Pancreas (tissue), 10 donors: ENCODE results near the gene LSR. TPM values are rescaled to one million over a fixed set of nuclear protein-coding genes. Genes with fewer than 3 reads are reported as not detected.

Experiments
- ATAC-seq, 4 donors: fragments of 200-7000 bp; cut with Tn5 transposase; one replicate each; pipeline versions ENCODE4 v1.8.0 to v1.9.1; 2020; ENCODE audit warnings: mild to moderate bottlenecking in 4 of 4, moderate library complexity in 4 of 4
- DNase-seq, 6 donors: peaks; one replicate each; pipeline ENCODE4 v3.0.0-alpha.2; 2020
- FAIRE-seq: peaks from 2 replicates; lab custom pipeline; 2012; peaks lifted over from hg19 to GRCh38; lab: Jason Lieb, UNC
- H3K27ac ChIP-seq, 4 donors: fragments of 200-600 bp; sonication (generic); 1 replicate in 3 of 4; 2 replicates in 1 of 4; pipeline versions ENCODE4 v1.5.0 to v1.8.0; 2020
- H3K27me3 ChIP-seq, 4 donors: fragments of 200-600 bp; one replicate each; pipeline ENCODE4 v1.8.0; 2021
- H3K36me3 ChIP-seq, 3 donors: fragments of 200-600 bp; sonication (generic) in 1 of 3; one replicate each; pipeline versions ENCODE4 v1.5.0 to v1.8.0; 2020 to 2021
- H3K4me1 ChIP-seq, 3 donors: fragments of 200-600 bp; one replicate each; pipeline ENCODE4 v1.8.0; 2021
- H3K4me3 ChIP-seq, 4 donors: fragments of 200-600 bp; sonication (generic) in 2 of 4; one replicate each; pipeline versions ENCODE4 v1.5.0 to v1.8.0; 2020 to 2021
- H3K9me3 ChIP-seq, 4 donors: fragments of 200-600 bp; one replicate each; pipeline ENCODE4 v1.8.0; 2021
- CTCF ChIP-seq, 4 donors: fragments of 200-600 bp; sonication (generic) in 3 of 4; IDR thresholded peaks; one replicate each; pipeline versions ENCODE4 v1.5.0 to v1.8.0; 2021; ENCODE audit warnings: antibody characterized with exemption in 4 of 4
- WGBS, 2 donors: extraction: QIAGEN DNeasy Blood & Tissue Kit; methylation state at CpG; one replicate each; pipeline ENCODE4 v1.1.7; 2013; 5-methylcytosine and 5-hydroxymethylcytosine counted together
- intact Hi-C, 3 donors: fragments of 100-400 bp; cut with DNase I; formaldehyde crosslinking; loops; one replicate each; pipeline versions ENCODE4 v1.11.1 to v1.14.2; 2022
- polyA plus RNA-seq, 2 donors: library from polyadenylated mRNA; stranded (reverse); fragments of 200-250 nt; gene quantifications; one replicate each; pipeline ENCODE4 v1.2.3, GENCODE V29; 2013
- total RNA-seq, 6 donors: library from RNA; stranded (reverse); fragmentation: NEBNext Ultra II Directional in 4 of 6; extraction: Animal tissue kit (Norgen Biotek cat#: 25700) in 4 of 6; gene quantifications; one replicate each; pipeline versions ENCODE4 v1.2.1 to v1.2.4, GENCODE V29; 2021 to 2023
- donor health status: healthy with polysubstance abuse.
- donor health status: DM: no; HTN: no; CAD: no; lungs with moderate emphysema.
- donor health status: DM: no; HTN: no; CAD: no.
- donor health status: control.
- donor health status: control.
- donor health status: Bipolar disorder and iron deficiency.
- donor health status: DM: yes; HTN: yes; CAD: no.
- donor health status: DM: no; HTN: no; CAD: no.
- donor health status: DM: no; HTN: no; CAD: no.
- donor health status: DM: yes; HTN: yes; CAD: no.

Gene LSR
- total and polyA plus RNA-seq, 8 donors: 46.1 to 103 (median 66.9) TPM

- Histone ChIP-seq H3K9me3 (no peaks in the 10 kb centered on the region), H3K4me1 (peaks cover 0 to 8% (median 5%) of the 10 kb centered on the region in 3 donors), H3K36me3 (no peaks in the 10 kb centered on the region), H3K27ac (no peak overlapping the region), H3K27me3 (no peaks in the 10 kb centered on the region), H3K4me3 (no peak overlapping the region)
- ATAC-seq (no peak), DNase-seq (no peak), FAIRE-seq (no peak)
- TF ChIP-seq CTCF (IDR thresholded peaks at IDR 0.05): no peak
- intact Hi-C loops: no loop called here
- 94% methylated on average over 10 of the region's 10 CpGs for WGBS, 2 donors
Measured at GRCh38 chr19:35310811-35311465, 62.1 kb downstream of the LSR start.

GRCh38 chr19:35311901-35312665 is 63.3 kb downstream of the LSR start:
- intact Hi-C loops: no loop called here
- ATAC-seq (no peak), DNase-seq (no peak), FAIRE-seq (no peak)
- H3K27ac ChIP-seq: no peak overlapping the region
- no peak overlapping the region for H3K4me3 ChIP-seq
- H3K27me3 ChIP-seq: no peaks in the 10 kb centered on the region
- peaks cover 0 to 8% (median 5%) of the 10 kb centered on the region in 3 donors for H3K4me1 ChIP-seq
- no peaks in the 10 kb centered on the region for H3K36me3 ChIP-seq
- TF ChIP-seq CTCF (IDR thresholded peaks at IDR 0.05): no peak
- no peaks in the 10 kb centered on the region for H3K9me3 ChIP-seq
- WGBS, 2 donors: 84 to 90% methylated on average over 21 of the region's 21 CpGs

DNA sequence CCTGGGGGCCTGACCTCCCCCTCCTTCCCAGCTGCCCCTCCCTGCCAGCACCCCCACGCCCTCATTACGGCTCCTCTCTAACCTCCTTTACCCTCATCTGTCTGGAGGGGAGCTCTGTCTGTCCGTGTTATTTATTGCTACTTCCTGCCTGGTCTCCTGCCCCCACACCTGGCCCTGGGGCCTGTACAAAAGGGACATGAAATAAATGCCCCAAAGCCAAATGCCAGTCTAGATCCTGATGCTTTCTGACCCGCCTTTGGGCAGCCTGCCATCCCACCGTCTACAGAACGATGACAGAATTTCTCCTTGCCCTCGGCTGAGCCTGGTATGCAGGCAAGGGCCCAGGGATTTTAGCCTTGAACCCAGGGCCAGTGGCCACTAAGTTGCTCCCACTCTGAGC is 64.8 kb downstream of the LSR start:
- Histone ChIP-seq H3K4me3 (no peak overlapping the region), H3K9me3 (no peaks in the 10 kb centered on the region), H3K27me3 (no peaks in the 10 kb centered on the region), H3K36me3 (no peaks in the 10 kb centered on the region), H3K4me1 (peaks cover 0 to 8% (median 5%) of the 10 kb centered on the region in 3 donors), H3K27ac (no peak overlapping the region)
- intact Hi-C loops: no loop called here
- peak in 1 of 6 donors; percentile 7 for DNase-seq
- 42 to 52% methylated on average over 6 to 7 of the region's 7 CpGs for WGBS, 2 donors
- FAIRE-seq: no peak
- TF ChIP-seq CTCF (IDR thresholded peaks at IDR 0.05): no peak
- ATAC-seq: no peak

DNA sequence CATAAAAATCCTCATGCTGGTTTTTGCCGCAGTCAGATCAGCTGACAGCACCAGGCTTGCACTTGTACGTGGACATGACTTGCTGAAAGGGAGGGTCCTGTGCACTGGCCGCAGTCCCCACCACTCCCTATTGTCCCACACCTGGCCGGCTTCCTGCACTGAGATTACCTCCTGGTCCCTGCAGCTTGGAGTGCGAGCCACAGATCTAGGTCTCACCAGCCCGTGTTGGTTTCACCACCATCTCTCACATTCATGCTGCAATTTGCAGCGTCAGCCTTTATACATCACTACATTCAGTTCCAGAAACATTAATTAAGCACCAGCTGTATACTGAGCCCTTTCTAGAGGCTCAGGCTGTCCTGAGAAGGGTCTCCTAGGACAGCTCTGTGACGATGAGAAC is 65.2 kb downstream of the LSR start:
- DNase-seq: peak in 1 of 6 donors; percentile 2
- Histone ChIP-seq H3K9me3 (no peaks in the 10 kb centered on the region), H3K4me1 (peaks cover 0 to 8% (median 5%) of the 10 kb centered on the region in 3 donors), H3K27ac (no peak overlapping the region), H3K4me3 (no peak overlapping the region), H3K36me3 (no peaks in the 10 kb centered on the region), H3K27me3 (no peaks in the 10 kb centered on the region)
- FAIRE-seq: no peak
- WGBS, 2 donors: 82 to 83% methylated on average over 8 of the region's 8 CpGs
- intact Hi-C loops: no loop called here
- no peak for TF ChIP-seq CTCF (IDR thresholded peaks at IDR 0.05)
- no peak for ATAC-seq
